Measurements from ENCODE around the gene PDIA5.

The PDIA5 gene

DNA sequence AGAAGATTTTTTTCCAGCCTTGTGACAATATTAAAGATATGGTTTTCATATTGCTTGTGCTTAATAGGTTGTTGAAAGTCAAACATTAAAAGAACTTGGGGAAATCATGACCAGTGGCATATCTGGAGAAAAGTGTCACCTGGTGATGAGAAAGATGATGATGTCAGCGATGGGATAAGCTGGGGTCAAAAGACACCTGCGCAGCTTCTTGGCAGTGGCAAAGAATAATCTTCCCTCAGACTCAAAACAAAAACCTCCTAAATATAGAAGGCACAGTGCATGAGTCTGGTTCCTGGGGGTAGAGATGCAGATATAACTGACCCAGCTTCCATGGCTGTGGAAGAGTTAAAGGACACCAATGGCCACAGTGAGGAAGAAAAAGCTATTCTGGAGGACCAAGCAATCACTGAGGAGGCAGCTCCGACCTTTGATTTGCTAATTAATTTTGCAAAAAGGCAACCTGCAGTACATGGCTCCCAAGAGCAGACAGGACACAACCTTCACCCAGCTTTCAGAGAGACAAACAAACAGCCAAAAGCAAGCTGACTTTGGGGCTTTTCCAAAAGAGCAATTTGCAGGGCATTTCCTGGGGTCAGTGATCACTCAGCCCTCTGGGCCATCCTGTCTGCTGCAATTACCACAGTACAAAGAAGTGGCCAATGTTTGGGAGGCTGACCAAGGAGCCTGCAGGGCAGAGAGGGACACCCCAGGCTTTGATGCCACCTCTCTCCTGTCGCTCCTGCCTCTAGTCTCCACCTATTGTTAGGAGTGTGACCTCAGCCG lies 21.7 kb upstream of the PDIA5 start:
- no peak for DNase-seq

DNA sequence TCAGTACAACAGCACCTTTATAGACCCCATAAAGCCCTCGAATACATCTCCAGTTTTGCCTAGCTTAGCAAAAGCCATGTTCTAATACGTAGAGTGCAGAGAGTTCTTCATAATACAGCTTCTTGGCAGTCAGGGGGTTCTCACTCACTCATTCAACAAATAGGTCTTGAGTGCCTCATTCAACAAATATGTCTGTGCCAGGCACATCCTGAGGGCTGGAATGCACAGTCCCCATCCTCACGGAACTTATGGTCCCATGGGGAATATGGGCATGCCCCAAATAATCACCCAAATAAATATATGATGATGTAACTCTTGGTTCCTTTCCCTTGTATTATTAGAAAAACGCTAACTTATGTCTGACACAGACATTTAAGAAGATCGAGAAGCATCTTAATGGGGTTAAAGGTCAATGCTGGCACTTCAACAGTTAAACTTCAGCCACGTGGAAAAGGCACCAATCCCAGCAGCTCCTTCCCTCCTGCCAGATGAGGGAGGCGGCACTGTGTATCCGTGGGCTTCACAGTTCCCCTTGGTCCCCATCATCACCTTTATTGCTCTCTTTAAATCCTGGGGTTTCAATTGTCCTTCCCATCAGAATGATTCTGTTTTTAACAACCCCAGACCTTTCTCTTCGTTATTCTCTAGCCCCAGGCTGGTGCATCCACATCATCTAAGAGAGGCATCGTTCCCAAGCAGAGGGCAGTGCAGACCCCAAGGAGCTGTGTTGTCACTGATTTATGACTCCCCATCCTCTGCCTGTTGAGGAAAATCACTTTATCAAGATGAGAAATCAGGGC lies 20.4 kb upstream of the PDIA5 start:
- no peak for DNase-seq

DNA sequence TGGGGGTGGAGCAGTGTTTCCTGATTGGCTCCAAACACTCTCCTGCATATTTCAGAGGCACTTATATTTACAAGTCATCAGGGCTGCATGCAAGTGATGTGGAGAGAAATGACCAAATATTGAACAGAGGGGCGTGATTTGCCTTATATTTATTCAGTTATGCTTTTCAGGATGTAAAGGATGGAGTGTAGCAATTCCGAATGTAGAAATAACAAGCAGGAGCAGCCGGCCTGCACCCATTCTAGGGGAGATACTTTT lies 19.8 kb upstream of the PDIA5 start:
- no peak for DNase-seq

DNA sequence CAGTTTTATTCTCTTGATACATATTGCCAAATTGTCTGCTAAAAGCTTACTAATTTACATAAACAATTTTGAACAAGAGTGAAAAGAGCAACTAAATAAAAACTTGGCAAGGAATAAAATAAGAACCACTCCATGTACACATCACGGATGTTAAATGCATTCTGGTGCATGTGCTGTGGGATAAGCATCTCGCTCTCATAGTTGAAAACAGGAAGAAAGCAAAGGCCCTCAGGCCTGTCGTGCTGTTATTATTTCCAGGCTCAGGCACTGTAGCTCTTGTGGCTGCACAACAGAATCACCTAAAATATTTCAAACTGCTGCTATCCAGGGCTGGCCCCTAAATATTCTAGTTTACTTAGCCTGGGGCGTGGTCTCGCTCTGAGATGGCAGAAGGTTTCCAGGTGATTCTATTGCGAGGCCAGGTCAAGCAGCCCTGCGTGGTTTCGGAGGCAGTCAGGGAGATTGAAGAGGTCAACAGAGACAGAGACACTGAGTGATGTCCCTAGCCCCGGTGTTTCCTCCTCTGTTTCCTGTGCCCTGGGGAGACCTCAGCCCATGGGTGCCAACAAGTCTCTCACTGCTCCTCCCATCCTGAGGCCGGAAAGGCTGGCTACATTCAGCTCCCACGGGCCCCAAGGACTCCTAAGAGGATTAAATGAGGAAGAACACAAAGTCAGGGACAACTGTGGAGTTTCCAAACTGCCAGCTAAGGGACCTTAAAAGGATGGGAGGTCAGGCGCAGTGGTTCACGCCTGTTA lies 18.2 kb upstream of the PDIA5 start:
- no peak for DNase-seq

DNA sequence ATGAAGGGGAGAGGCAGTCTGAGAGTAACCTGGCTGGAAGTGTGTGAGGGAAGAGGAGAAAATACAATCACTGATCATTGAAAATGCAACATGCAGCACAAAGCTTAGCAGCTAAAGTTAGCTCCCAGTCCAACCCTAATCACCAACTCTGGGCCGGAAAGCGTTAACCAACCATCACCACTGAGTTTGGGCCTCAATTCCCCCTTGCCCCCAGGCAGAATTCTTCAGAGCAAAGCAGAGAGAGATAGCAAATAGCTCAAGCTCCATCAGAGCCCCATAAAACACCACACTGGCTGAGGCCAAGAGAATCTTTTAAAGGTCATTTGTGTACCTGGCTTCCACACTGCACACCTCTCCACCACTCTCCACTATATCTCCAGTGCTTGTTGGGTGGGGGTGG lies 16.2 kb upstream of the PDIA5 start:
- DNase-seq, result no peak

DNA sequence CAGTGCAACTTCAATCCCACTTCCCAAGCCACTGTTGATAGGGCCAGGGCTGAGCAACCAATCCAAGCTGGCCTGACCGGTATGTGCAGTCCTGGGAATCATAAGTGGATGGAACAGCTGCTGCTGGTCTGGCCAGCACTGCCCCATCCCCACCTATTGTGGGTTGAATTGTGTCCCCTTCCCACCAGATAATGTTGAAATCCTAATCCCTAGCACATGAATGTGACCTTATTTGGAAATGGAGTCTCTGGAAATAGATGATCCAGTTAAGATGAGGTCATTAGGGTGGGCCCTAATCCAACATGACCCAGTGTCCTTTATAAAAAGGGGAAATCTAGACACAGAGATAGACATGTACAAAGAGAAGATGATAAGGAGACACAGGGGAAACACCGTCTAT lies 13.7 kb upstream of the PDIA5 start:
- DNase-seq, result peak in 1 of 4 experiments; percentile 11

DNA sequence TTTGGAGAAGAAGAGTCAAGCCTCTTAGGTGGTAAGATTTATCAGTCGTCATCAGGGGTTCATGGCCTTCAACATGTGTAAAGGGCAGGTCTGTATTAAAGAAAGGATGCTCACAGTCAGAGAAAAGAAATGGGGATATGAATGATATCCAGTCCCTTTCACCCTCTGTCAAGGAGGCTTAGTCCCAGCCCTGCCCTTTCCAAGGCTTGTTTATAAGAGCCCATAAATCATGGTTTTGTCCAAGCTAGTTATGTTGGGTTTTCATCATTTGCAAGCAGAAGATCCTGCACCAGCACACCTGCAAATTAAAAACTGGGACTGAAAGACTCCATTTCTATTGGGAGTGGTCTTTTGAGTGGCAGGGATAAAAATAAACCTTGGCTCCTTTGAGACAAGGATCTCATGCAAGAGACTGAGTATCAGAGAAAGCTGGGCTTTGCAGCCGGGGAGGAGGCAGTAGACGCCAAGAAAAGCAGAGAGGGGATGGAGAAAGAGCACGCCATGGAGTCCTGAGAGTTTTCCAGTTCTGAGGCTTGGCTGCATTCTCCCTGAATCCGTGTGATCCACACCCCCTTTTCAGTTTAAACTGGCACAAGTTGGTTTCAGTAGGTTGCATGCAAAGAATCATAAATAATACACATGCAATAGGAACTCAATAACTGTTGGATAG lies 12.6 kb upstream of the PDIA5 start:
- DNase-seq, result no peak

DNA sequence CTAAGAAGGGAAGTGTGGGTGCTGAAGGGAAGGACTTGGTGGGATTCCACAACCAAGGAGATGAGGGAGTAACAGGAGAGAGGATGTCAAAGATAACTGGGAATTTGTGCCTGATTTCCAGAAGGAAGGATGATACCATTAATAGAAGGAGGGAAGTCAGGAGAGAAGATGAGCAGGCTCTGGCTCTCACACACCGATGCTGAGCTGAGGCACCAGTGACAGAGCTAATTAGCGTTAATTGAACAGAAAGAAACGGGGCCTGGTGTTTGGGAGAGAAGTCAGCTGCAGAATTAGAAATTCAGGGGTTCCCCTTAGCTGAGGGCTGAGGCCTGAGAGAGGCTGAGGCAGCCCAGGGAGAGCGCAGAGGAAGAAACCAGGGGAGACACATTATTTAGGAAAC lies 11.9 kb upstream of the PDIA5 start:
- DNase-seq, result no peak

DNA sequence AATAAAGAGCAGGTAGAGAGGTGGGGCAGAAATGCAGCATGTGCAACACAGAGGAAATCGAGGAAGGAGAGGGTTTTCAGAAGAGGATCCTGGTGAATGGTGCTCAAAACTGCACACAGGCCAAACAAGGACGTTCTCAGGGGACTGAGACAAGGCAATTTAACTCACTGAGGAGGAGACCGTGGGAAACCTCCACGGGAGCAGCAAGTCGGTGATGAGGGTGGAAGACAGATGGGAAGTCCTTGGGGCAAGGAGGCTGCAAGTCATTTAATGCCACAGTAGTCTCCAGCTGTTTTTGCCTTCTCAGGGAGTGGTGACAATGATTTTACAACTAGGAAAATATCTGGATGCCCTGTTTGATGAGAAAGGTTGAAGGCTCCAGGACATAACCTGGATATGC lies 11.5 kb upstream of the PDIA5 start:
- DNase-seq, result no peak

DNA sequence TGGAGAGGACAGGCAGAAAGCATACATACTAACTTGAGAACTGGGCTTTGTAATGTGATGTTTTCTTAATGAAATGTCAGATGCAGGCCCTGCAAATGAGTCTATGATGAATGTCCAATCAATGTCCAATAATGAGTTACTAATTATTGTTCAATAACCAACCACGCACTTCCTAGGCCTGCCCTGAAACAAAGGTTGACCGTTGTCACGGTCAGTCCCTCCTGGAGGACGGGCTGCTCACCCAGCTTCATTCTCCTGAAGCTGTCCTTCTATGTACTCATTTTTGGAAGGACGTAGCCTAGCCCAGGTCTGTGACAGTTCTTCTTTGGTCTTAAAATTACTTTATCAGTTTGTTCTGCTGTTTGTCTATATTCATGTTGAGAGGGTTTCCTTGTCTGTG lies 8.3 kb upstream of the PDIA5 start:
- no peak for DNase-seq

DNA sequence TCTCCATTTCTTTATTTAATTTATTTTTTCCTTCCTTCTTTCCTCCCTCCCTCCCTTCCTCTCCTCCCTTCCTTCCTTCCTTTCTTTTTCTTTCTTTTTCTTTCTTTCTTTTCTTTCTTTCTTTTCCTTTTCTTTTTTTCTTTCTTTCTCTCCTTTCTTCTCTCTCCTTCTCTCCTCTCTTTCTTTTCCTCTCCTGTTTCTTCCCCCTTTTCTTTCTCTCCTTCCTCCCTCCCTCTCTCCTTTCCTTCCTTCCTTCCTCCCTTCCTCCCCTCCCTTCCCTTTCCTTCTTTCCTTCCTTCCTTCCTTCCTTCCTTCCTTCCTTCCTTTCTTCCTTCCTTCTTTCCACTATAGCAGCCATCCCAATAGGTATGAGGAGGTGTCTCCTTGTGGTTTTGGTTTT lies 6.8 kb upstream of the PDIA5 start:
- no peak for DNase-seq

DNA sequence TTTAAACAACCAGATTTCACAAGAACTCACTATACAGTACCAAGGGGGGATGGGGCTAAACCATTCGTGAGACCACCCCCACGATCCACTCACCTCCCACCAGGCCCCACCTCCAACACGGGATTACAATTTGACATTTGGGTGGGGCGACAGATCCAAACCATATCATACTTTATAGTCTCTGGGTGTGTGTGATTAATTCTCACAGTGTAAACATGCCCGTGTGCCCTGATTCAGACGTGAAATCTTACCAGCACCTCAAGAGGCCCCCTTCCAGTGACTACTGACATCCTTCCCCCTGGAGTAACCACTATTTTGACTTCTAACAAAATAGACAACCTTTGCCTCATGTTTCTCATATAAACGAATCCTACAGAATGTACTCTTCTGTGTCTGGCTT lies 5.0 kb upstream of the PDIA5 start:
- no peak for DNase-seq

DNA sequence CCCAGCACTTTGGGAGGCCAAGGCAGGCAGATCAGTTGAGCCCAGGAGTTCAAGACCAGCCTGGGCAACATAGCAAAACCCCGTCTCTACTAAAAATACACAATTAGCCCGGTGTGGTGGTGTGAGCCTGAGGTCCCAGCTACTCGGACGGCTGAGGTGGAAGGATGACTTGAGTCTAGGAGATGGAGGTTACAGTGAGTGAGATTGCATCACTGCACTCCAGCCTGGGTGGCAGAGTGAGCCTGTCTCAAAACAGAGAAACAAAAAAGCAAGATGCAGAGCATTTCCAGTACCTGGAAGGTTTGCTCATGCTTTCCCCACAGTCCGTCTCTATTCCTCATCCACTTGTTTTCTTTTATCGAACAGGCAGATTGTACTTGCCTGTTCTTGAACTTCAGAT lies 3.8 kb upstream of the PDIA5 start:
- no peak for DNase-seq

DNA sequence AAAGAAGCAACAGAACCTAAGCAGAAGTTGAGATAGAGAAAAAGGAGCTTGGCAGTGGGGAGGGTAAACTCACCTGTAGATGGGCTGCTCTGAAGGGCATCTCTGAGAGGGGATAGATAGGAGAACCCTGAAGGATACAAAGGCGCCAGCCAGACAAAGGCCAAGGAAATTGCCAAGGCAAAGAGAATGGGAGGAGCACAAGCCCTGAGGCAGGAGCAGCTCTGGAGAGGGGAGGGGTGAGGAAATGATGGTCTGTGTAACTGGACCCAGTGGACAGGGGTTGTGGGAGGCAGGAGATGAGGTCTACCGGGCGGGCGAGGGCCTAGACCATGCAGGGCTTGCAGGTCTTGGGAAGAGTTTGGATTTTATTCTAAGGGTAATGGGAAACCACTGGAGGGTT lies 2.3 kb upstream of the PDIA5 start:
- no peak for DNase-seq

DNA sequence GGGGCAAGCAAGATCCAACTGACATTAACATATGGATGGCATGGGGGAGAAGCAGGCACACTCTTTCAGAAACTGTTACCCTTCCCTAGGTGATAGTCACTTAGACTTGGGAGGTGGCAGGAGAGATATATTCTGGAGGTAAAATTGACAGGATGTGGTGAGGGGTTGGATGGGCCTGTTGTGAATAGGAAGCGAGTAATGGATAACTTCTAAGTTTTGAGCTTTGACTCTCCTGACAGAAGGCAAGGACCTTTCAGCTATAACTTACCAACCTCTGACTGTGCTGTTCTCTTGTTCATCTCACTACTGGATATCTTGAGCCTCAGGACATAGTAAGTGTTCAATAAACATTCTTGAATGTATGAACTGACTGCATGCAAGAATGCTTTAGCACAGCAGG lies 1.9 kb upstream of the PDIA5 start:
- no peak for DNase-seq

DNA sequence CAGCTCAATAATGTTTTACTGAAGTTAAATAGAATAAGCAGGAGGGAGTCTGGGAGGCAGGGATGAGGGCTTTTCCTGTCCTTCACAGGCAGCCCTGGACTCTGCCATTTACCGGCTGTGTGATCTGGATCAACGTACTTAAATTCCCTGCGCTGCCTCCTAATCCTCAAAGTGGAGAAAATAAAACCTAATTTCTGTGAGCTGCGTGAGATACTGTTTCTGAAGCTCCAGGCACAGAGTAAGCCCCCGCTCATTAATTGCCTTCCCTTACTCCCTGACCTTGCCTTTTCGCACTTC lies 278 bp upstream of the PDIA5 start:
- no peak for DNase-seq

DNA sequence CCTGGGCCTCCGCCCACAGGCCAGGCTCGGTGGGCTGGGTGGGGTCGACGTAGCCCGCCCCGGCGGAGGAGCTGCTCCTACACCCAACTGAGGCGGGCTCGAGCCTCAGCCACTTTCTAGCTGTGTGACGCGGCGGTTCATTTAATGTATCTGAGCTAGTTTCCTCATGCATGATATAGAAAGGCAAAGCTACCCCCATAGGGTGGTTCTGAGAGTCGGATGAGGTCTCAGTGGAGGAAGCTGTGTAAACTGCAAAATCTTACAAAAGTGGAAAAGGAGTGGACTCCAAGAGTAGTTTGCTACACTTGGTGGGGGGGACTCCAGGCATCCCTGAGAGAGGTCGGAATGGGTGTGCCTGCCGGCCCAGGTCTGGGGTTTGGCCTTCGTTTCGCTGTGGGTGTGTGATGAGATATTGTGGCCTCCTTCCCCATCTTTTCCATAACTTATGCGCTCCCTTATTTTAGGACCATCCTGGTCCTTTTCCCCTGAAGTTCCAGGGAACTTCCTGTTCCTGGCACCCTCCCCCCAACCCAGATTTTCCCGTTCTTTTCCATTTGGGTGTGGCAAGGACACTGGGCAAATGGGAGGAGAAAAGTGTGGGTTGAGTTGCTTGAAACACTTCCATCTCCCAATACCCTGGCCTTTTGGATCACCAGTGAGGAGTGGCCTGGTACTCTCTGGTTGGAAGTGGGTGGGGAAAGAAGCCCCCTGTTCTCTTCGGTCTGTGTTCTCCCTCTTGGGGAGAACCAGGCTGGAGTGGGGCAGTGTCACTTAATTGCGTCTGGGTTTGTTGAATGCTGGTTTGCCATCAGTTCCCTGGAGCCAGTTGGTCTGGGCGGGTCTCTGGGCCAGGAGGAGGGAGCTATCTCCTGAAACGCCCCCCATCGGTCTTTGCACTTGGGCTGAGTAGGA lies 1.1 kb downstream of the PDIA5 start:
- peak; percentile 27 to 39 (median 32) for DNase-seq

DNA sequence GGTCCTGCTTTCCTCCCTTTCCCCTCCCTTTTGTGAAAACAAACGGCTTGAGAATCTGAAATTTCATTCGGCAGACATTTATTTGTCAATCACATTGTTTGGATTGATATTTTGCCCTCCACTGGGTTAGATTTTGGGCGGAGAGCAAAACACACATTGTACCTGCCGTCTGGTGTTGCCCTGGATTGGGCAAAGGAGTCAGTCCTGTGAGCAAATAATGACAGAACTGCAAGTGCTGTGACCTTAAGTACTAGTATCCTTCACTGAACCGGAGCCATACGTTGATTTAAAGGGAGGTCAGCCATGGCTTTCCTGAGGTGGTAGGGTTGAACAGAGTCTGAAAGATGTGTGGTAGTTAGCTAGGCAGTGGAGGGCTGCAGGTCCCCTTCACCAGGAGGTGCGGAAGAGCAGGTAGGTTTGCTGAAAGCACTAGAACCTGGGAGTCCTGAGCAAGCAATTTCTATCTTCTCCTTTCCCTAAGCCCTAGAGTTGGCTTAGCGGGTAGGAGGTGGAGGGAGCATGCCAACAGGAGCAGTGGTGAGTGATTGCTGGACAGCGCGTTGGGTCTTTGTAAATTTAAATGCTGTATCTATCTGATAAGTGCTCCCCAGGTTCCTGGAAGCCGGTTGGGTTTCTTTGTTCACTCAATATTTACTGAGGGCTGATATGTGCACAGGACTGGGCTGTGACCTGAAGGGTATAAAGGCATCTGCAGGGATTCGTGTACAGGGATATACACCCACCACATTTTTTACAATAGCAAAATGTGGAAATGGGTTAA lies 2.0 kb downstream of the PDIA5 start:
- no peak for DNase-seq

DNA sequence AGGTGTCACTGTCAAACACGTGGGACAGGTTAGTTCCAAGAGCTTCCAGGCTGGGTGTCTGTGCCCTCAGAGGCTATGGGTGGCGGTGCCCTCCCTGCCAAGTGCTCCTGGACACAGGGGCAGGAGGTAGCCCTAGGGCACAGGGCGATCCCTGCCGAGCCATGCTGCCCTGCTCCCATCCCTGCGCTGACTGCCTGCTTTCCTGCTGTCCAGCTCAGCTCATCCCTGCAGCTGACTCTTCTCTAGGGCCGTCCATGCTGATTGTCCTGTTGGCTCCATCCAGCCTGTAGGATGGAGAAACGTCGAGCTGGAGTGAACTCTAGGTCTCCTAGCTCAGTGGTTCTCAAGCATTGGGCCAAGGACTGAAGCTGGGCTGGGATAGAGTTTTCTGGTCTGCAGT lies 3.7 kb downstream of the PDIA5 start:
- DNase-seq, result no peak

DNA sequence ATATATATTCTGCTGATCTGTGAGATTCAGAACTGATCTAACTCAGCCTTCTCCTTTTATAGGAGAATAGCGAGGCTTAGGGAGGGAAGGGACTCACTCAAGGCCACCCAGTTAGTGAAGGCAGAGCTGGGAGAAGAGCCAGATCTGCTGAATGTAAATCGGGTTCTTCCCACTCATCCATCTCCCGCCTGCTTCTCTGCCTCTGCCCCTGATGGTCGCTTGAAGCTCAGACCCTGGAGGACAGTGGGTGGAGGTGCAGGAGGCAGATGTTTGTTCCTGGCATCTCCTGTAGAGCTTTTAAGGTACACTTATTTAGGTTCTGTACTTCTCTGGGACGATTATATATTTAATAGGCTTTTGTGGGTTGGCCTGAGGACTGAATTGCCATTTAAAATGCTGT lies 4.3 kb downstream of the PDIA5 start:
- DNase-seq, result no peak

DNA sequence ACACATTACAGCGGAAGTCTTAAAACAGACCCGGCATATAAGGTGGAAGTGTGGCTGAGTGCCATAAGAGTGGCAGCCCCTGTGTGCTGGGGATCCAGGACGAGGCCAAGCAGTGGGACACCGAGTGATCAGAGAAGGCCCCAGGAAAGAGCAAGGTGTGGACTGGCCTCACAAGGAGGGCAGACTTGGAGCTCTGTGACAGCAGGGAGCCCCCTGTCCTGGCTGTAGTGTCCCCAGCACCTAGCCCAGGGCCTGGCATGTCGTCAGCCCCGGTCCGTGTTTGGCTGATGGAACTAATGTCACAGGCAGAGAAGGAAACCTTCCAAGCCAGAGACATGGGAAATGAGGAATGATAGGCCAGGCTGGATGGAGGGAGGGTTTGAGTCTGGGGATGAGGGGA lies 4.8 kb downstream of the PDIA5 start:
- no peak for DNase-seq

DNA sequence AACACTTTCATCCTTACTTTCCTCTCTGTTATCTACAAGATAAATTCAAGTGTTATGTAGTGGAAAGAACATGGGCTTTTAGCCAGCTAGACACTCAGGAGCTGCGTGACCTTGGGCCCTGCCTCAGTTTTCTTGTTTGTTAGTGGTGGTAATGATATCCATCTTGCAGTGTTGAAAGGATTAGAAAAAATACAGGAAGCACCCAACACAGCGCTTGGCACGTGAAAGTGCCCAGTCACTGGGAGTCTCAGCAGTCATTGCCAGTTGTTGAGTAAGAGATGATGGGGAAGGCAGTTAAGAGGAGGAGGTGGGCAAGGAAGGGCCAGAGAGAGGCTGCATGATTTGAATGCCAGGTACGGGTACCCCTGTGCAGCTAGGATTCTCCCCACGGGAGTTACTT lies 5.3 kb downstream of the PDIA5 start:
- peak; percentile 43 to 67 (median 63) for DNase-seq

Data from suppressor macrophage (primary cell).